NCI-H524 (cell line): ENCODE results near the gene EIF1.
"Not testable (repeated sequence)": the region's sequence is repeated elsewhere in the genome, so short reads cannot be mapped to it uniquely, and the experiment has no call there.

Source experiments
- DNase-seq, 2 experiments: peaks; one replicate each; lab custom pipeline; 2025; lab: John Stamatoyannopoulos, UW

Gene EIF1

GRCh38 chr17:41655611-41656111, 33.0 kb upstream of the EIF1 start:
- no peak for DNase-seq

DNA sequence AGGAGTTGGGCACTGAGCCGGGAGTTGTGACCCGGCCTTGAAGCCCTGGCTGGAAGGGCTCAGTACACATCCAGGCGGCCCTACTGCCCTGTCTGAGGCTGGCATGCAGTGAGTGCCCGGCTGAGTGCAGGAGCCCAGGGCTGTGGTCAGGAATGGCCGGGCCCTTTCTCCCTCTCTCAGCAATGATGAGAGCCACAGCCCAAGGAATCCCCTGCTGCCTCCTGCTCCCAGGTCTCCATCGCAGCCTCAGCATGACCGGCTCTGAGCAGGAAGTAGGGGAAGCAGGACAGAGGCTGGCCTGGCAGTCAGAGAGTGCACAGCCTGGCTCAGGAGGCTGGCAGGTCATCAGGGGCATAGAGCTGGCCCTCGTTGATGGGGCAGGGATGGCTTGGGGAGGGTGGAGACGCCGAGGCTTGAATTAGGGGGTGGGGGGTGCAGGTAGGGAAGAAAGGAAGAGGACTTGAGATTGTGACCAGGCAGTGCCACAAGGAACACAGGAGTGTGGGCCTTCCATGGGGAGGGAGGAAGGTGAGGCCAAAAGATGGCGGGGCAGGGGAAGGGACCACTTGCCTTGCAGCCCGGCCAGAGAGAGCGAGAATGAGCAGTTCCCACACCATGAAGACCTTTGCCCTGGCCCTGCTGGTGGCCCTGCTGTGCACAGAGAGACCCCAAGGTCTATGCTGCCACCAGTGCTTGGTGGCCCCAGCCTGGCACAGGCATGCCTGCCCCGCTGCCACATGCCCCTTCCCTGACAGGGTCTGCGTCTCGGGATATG, 32.2 kb upstream of the EIF1 start:
- no peak for DNase-seq

- no peak for DNase-seq
Observed at GRCh38 chr17:41657176-41657754, 31.4 kb upstream of the EIF1 start.

GRCh38 chr17:41657936-41658335, 30.7 kb upstream of the EIF1 start:
- DNase-seq, result no peak

DNA sequence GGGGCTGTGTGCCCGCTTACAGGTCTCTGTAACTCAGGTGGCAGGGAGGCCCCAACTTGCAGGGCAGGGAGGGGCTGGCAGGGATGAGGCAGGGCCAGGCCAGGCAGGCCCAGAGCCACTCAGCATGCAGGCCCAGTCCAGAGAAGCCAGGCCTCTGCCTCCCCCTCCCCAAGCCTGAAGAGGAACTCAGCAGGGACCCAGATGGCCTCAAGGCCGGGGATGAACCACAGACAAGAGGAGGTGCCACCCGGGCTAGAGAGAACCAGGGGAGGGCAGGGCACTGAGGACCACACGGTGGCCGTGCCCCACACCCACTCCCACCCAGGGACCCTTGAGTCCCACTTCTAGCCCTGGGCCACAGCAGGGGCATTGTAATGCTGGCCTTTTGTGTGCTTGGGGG, 29.8 kb upstream of the EIF1 start:
- DNase-seq, result no peak

GRCh38 chr17:41659427-41660212, 29.1 kb upstream of the EIF1 start:
- DNase-seq, result no peak

GRCh38 chr17:41660221-41660711, 28.4 kb upstream of the EIF1 start:
- DNase-seq, result no peak

GRCh38 chr17:41663451-41664171, 25.1 kb upstream of the EIF1 start:
- no peak for DNase-seq

DNA sequence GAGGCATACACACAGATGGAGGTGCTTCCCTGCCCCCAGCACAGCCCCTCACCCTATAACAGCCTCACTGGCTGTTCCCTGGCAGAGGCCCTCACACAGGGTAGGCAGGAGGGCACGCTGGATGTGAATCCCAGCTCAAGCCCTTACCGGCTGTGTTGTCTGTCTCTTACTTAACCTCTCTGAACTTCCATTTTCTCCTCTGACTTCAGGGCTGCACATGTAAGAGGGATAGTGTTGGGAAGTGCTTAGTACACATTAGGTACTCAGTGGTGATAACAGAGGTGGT, 24.6 kb upstream of the EIF1 start:
- DNase-seq, result no peak

DNA sequence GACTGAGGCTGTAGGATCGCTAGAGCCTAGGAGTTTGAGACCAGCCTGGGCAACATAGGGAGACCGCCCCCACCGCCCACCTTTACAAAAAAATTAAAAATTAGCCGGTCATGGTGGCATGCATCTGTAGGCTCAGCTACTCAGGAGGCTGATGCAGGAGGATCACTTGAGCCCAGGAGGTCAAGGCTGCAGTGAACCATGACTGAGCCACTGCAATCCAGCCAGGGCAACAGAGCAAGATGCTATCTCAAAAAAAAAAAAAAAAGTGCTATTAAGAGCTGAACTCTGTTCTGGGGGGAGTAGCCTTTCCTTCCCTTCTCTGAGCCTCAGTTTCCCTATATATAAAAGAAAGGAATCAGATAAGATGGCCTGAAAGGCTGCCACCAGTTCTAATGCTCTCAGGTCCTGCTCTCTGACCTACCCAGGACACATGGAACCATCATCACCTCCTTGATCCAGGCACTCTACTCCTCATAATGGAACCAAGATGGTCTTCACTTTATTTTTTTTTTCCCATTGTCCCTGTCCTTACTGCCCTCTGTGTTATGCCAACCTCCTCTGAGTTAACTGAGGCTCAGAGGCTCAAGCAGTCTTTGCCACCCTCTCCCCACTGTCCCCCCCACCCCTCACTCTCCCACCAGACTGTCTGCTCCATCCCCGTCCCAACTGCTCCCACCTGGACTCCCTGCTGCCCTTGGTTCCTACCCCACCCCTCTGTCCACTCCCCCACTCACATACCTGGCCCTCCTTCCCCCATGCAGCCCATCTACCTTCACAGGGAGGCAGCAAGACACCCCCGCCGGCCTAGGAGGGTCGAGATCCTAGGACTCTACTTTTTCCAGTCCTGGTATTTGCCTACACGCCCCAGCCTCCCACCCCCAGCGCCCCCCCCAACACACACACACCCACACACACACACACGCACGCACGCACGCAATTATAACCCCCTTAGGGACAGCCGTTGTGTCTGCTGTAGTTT, 23.8 kb upstream of the EIF1 start:
- DNase-seq, result no peak

DNA sequence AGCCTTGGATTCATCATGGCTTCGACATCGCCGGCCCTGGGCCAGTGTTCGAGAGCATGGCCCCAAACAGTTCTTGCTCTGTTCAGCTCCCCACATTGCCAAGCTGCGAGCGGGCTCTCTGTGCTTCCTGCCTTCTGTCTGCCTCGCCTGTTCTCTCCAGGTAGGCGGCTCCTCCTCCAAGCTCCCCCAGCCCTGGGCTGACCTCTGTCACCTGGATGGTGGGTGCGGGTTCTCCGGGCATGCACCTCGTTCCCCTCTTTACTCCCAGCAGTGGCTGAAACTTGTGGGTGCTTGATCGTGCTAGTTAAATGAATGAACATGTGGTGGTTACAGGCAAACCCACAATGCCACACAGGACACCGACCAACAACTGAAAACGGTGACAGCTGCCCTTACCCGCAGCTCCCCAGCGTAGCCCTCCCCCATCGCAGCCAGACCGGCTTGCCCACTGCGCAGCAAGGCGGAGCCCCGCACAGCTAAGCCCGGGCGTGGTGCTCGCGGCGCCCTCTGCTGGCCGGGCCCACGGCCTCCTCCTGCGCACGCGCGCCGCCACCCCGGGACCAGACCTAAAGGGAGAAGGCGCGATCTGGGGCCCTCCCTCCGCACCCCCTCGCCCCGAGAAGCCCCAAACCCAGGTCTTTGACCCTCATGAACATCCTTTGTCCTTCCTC, 23.0 kb upstream of the EIF1 start:
- peak; percentile 85 to 92 for DNase-seq

- DNase-seq, result peak; percentile 67 to 85
Observed at GRCh38 chr17:41666237-41666641, 22.4 kb upstream of the EIF1 start.

DNA sequence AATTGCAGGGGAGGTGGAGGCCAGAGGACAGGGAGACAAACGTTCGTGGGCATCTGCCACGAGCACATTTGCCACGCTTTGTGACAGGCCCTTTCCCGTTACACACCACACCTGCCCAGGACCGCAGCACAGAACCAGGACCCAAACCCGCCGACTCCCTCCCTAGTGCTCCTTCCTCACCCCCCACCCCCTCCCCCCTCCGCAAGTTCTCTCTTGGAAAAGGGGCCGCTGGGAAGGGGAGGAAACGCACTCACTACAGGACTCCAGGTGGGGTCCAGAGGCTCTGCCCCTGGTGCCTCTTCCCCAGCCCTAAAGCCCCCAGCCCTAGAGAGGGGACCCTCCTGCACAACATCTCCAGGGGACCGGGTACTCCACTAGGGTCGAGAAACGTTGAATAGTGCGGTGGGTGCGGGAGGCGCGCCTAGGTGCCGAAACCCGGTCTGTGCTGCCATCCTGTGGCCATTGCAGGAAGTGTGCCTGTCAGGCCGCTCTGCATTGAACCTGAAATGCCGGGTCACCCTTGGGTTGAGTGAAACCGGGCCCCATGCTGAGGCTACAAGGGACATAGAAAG, 21.9 kb upstream of the EIF1 start:
- peak; percentile 69 to 83 for DNase-seq

DNA sequence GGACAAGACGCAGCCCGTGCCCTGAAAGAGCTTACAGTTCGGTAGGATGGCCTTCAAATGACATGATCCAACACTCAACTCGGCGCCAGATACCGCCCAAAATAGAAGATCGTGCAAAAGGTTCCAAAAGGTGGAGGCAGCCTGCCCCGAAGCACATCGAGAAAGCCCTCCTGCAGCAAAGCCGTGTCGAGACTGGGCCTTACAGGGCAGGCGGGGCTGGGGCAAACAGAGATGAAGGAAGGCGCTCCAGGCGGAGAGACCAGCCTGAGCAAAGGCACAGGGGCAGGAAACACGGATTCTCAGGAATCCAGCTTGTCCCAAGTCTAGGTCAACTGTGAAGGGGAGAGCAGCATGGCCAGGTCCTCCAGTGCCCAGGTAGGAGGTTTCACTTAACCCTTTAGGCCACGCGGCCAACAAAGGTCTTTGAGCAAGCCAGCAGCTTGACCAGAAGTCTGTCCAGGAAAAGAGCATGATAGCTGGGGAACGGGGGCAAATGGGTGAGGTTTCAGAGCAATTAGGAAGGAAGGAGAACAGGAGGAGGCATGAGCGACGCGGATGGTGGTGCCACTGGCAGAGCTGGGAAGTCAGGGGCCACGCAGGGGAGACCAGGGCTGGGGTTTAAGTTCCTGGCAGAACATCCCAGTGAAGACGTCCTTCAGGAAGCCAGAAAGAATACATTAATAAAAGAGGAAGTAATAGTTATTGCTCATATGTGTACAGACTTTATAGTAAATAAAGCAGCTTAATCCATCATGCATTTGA, 21.2 kb upstream of the EIF1 start:
- DNase-seq, result no peak

DNA sequence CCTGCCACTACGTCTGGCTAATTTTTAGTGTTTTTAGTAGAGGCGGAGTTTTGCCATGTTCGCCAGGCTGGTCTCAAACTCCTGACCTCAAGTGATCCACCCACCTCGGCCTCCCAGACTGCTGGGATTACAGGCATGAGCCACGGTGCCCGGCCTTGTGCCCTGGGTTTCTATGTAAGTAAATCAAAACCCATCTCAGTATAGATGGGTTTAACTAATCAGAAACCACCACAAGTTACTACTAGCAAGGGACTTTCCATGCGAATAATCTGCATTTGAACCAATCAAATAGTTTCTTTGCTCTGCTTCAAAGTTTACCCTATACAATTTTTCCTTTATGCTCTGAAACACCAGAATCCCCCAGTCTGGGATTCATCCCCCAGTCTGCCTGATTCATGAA, 16.5 kb upstream of the EIF1 start:
- no peak for DNase-seq

DNA sequence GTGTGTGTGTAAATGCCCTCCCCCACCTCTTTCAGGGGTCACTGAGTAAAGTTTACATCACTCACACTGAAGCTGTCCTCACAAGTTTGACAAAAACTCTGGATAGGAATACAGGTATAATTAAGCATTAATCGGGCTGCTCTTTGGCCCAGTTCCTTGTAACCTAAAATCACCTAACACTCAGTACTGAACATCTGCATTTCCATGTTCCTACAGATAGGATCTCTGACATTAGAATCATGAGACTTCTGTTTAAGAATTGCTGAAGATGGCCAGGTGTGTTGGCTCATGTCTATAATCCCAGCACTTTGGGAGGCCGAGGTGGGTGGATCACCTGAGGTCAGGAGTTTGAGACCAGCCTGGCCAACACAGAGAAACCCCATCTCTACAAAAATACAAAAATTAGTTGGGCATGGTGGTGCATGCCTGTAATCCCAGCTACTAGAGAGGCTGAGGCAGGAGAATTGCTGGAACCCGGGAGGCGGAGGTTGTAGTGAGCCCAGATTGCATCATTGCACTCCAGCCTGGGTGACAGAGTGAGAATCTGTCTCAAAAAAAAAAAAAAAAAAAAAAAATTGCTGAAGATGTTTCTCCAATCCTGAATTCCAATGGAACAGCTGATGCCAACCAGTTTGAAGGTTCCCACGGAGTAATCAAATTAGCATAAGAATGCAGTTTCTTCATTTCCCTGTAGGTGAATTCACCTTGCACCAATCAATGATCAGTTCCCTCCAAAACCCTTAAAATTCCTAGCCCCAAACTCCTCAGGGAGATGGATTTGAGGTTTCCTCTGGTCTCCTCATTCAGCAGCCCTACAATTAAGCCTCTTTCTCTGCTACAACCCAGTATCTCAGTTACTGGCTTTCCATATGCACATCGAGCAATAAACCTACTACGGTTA, 13.3 kb upstream of the EIF1 start:
- DNase-seq, result not testable (repeated sequence)

- DNase-seq, result no peak
Observed at GRCh38 chr17:41676058-41676419, 12.6 kb upstream of the EIF1 start.

DNA sequence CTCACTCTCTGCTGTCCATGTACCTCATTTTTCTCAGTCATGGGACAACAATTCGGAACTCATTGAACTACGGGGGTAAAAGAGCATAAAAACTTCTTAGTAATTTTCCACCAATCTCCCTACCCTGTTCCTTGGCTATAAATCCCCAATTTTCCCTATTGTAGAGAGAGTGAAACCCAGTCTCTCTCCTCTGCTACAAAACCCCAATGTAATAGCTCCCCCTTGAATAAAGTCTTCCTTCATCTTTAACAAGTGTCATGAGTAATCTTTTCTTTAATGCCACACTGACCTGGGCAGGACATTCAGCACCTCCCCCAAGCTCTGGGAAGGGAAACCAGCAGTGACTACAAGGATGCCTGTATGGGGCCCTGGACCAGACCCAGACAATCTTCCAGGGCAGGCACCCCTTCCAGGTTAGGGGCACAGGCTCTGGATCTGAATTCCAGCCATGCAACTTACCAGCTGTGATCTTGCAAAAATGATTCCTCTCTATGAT, 10.2 kb upstream of the EIF1 start:
- no peak for DNase-seq
